VCaP (cell line): Measurements from ENCODE around the gene LPP.

ENCODE experiments used
- H3K27ac ChIP-seq: fragments of 450-650 bp; 2 replicates; pipeline ENCODE4 v1.5.1; 2017
- TF ChIP-seq, protein P1 (sequence below): fragments of 450-650 bp; conservative IDR thresholded peaks from 2 replicates; pipeline ENCODE4 v1.5.1; 2017; ENCODE audit warnings: mild to moderate bottlenecking, moderate library complexity

Gene LPP

DNA sequence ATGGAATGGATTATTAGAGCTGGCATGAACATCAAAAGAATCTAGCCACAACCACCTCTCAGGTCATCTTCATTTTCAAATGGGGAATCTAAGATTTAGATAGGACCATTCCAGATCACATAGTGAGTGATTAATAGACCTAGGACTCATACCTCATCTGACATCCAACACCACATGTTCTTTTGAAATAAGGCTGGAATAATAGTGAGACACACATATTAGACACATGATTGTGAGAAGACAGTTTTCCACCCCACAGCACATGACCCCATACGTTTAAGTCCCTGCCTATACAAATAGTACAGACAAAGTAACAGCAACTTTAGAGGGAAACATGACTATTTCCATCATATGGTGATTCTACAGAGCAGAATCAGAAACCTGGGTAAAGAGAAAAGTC, 673.1 kb downstream of the LPP start:
- H3K27ac ChIP-seq: no peak overlapping the region
- TF ChIP-seq, protein P1, sequence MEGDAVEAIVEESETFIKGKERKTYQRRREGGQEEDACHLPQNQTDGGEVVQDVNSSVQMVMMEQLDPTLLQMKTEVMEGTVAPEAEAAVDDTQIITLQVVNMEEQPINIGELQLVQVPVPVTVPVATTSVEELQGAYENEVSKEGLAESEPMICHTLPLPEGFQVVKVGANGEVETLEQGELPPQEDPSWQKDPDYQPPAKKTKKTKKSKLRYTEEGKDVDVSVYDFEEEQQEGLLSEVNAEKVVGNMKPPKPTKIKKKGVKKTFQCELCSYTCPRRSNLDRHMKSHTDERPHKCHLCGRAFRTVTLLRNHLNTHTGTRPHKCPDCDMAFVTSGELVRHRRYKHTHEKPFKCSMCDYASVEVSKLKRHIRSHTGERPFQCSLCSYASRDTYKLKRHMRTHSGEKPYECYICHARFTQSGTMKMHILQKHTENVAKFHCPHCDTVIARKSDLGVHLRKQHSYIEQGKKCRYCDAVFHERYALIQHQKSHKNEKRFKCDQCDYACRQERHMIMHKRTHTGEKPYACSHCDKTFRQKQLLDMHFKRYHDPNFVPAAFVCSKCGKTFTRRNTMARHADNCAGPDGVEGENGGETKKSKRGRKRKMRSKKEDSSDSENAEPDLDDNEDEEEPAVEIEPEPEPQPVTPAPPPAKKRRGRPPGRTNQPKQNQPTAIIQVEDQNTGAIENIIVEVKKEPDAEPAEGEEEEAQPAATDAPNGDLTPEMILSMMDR: no peak

DNA sequence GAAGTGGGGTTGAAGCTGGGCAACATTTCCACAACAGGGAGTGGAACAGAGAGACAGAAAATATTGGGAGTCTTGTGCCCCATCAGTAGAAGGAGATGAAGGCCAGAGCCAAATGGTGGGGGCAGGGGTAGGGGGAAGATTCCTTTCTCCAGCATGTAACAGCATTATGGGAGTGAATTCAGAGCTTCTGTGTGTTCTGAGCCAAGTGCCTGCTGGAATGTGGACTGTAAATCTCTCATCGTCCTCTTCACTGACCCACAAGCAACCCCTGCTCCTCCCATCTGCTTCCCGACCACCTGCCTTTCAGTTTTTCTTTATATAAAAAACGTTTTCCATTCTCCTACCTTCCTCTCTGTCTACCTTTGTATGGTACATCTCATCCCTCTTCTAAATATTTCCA, 673.6 kb downstream of the LPP start:
- H3K27ac ChIP-seq: no peak overlapping the region

GRCh38 chr3:188829130-188829529, 675.2 kb downstream of the LPP start:
- TF ChIP-seq, protein P1: no peak
- no peak overlapping the region for H3K27ac ChIP-seq

More for the DNA sequence above, 673.6 kb downstream of the LPP start:
- TF ChIP-seq, protein P1: no peak

GRCh38 chr3:188829576-188829975, 675.6 kb downstream of the LPP start:
- TF ChIP-seq, protein P1: no peak
- H3K27ac ChIP-seq: no peak overlapping the region

- no peak overlapping the region for H3K27ac ChIP-seq
- TF ChIP-seq, protein P1: no peak; the same call in 1 of the 2 replicates
Observed at GRCh38 chr3:188830893-188831292, 676.9 kb downstream of the LPP start.

- H3K27ac ChIP-seq: peak overlapping the region; percentile 63
- TF ChIP-seq, protein P1: no peak
Observed at GRCh38 chr3:188832146-188832545, 678.2 kb downstream of the LPP start.

GRCh38 chr3:188832961-188833721, 679.2 kb downstream of the LPP start:
- H3K27ac ChIP-seq: peak overlapping the region; percentile 63

More at GRCh38 chr3:188832961-188833721, 679.2 kb downstream of the LPP start:
- TF ChIP-seq, protein P1: no peak
